ENCODE results near the gene LEAP2.

GRCh38 chr5:132830436-132831094, 42.9 kb upstream of the LEAP2 start, which contains the start of gene SHROOM1:
- no peak for TF ChIP-seq POLR2A (IDR thresholded peaks at IDR 0.05)
- no peak for TF ChIP-seq CTCF (IDR thresholded peaks at IDR 0.05 in 8 of 11, conservative IDR thresholded peaks at IDR 0.05 in 3 of 11)
